Osteoblast (primary cell): Measurements from ENCODE around the gene FILIP1L. TPM values are rescaled to one million over a fixed set of nuclear protein-coding genes. Genes with fewer than 3 reads are reported as not detected.

Experiments
- DNase-seq: peaks from one replicate; pipeline ENCODE4 v3.0.0; 2011; ENCODE audit warnings: low spot score, mixed read lengths; ENCODE audit not compliant: insufficient read length; ENCODE audit errors: missing footprints
- H2AFZ ChIP-seq: 2 replicates; pipeline ENCODE4 v1.6.0; 2011; ENCODE audit warnings: mild to moderate bottlenecking, low read length
- H3K27ac ChIP-seq: 2 replicates; pipeline ENCODE4 v1.5.1; 2011; ENCODE audit warnings: mild to moderate bottlenecking, low read depth, low read length, moderate library complexity
- H3K27me3 ChIP-seq: 2 replicates; pipeline ENCODE4 v1.6.0; 2012; ENCODE audit warnings: mild to moderate bottlenecking, control low read depth, inconsistent platforms, low read length, moderate library complexity; ENCODE audit not compliant: insufficient read depth
- H3K36me3 ChIP-seq: 2 replicates; pipeline ENCODE4 v1.5.1; 2011; ENCODE audit warnings: mild to moderate bottlenecking, low read length, control low read depth, moderate library complexity; ENCODE audit not compliant: insufficient read depth
- H3K4me1 ChIP-seq: 2 replicates; pipeline ENCODE4 v1.5.1; 2011; ENCODE audit warnings: mild to moderate bottlenecking, low read length, control low read depth, moderate library complexity; ENCODE audit not compliant: insufficient read depth
- H3K4me2 ChIP-seq: 2 replicates; pipeline ENCODE4 v1.6.0; 2011; ENCODE audit warnings: mild to moderate bottlenecking, low read length; ENCODE audit not compliant: insufficient read depth
- H3K4me3 ChIP-seq: fragments of 200-600 bp; sonication (generic); 3 replicates; pipeline ENCODE4 v1.5.1; 2012; ENCODE audit warnings: mild to moderate bottlenecking, low read length, inconsistent platforms; ENCODE audit not compliant: insufficient read depth
- H3K79me2 ChIP-seq: 2 replicates; pipeline ENCODE4 v1.6.0; 2012; ENCODE audit warnings: mild to moderate bottlenecking, low read length, control low read depth, inconsistent platforms; ENCODE audit not compliant: insufficient read depth
- H3K9me3 ChIP-seq: 2 replicates; pipeline ENCODE4 v1.5.1; 2011; ENCODE audit warnings: low read depth, low read length, control low read depth
- H4K20me1 ChIP-seq: 2 replicates; pipeline ENCODE4 v1.6.0; 2012; ENCODE audit warnings: mild to moderate bottlenecking, low read length, control low read depth; ENCODE audit not compliant: insufficient read depth
- CTCF ChIP-seq: IDR thresholded peaks from 2 replicates; pipeline ENCODE4 v1.5.1; 2011; ENCODE audit warnings: mild to moderate bottlenecking, low read depth, low read length, moderate library complexity; ENCODE audit errors: extremely low read depth
- total RNA-seq: library from RNA; depleted of rRNA; stranded (reverse); fragments of >200 nt; gene quantifications from 2 replicates; pipeline ENCODE4 v1.2.3, GENCODE V29; 2012

The FILIP1L gene
- total RNA-seq, 1 donor = 5.8 TPM

- Histone ChIP-seq H2AFZ (no peak overlapping the region), H3K27ac (no peak overlapping the region), H3K4me1 (no peaks in the 10 kb centered on the region), H3K36me3 (no peaks in the 10 kb centered on the region), H3K9me3 (no peaks in the 10 kb centered on the region), H3K4me2 (no peak overlapping the region), H4K20me1 (no peaks in the 10 kb centered on the region), H3K27me3 (no peaks in the 10 kb centered on the region), H3K79me2 (no peaks in the 10 kb centered on the region), H3K4me3 (no peak overlapping the region)
- no peak for TF ChIP-seq CTCF
- DNase-seq = no peak
These were observed 141.8 kb downstream of the FILIP1L start for GRCh38 chr3:99972380-99973104.

- TF ChIP-seq CTCF = no peak
- H3K27me3 ChIP-seq = no peaks in the 10 kb centered on the region
- H2AFZ ChIP-seq = no peak overlapping the region
- H3K4me1 ChIP-seq = peaks cover 2% of the 10 kb centered on the region
- no peaks in the 10 kb centered on the region for H4K20me1 ChIP-seq
- H3K9me3 ChIP-seq = no peaks in the 10 kb centered on the region
- no peak overlapping the region for H3K27ac ChIP-seq
- no peaks in the 10 kb centered on the region for H3K36me3 ChIP-seq
- H3K4me3 ChIP-seq = no peak overlapping the region
- no peaks in the 10 kb centered on the region for H3K79me2 ChIP-seq
- H3K4me2 ChIP-seq = no peak overlapping the region
- DNase-seq = no peak
These were observed 142.5 kb downstream of the FILIP1L start for GRCh38 chr3:99971761-99972160.

GRCh38 chr3:99970198-99970597 is 144.1 kb downstream of the FILIP1L start:
- no peak for TF ChIP-seq CTCF
- no peak for DNase-seq
- H3K4me3 ChIP-seq = no peak overlapping the region
- no peaks in the 10 kb centered on the region for H4K20me1 ChIP-seq
- no peak overlapping the region for H3K27ac ChIP-seq
- H3K27me3 ChIP-seq = no peaks in the 10 kb centered on the region
- peaks cover 8% of the 10 kb centered on the region for H3K4me1 ChIP-seq
- H3K79me2 ChIP-seq = no peaks in the 10 kb centered on the region
- no peak overlapping the region for H3K4me2 ChIP-seq
- H3K36me3 ChIP-seq = no peaks in the 10 kb centered on the region
- H2AFZ ChIP-seq = no peak overlapping the region
- no peaks in the 10 kb centered on the region for H3K9me3 ChIP-seq

GRCh38 chr3:99969136-99969535 is 145.2 kb downstream of the FILIP1L start:
- Histone ChIP-seq H3K36me3 (no peaks in the 10 kb centered on the region), H3K9me3 (no peaks in the 10 kb centered on the region), H3K27ac (no peak overlapping the region), H3K4me3 (no peak overlapping the region), H4K20me1 (no peaks in the 10 kb centered on the region), H3K27me3 (no peaks in the 10 kb centered on the region), H3K4me1 (peaks cover 16% of the 10 kb centered on the region), H2AFZ (no peak overlapping the region), H3K4me2 (no peak overlapping the region), H3K79me2 (no peaks in the 10 kb centered on the region)
- TF ChIP-seq CTCF = no peak
- no peak for DNase-seq
